Non-pigmented ciliary epithelial cell (primary cell): Measurements from ENCODE around the gene SETD1A.
"Not testable (repeated sequence)": the region's sequence is repeated elsewhere in the genome, so short reads cannot be mapped to it uniquely, and the experiment has no call there.

ENCODE experiments used
- DNase-seq: peaks from one replicate; pipeline ENCODE4 v3.0.0-alpha.2; 2010; ENCODE audit warnings: low read depth

Gene SETD1A

DNA sequence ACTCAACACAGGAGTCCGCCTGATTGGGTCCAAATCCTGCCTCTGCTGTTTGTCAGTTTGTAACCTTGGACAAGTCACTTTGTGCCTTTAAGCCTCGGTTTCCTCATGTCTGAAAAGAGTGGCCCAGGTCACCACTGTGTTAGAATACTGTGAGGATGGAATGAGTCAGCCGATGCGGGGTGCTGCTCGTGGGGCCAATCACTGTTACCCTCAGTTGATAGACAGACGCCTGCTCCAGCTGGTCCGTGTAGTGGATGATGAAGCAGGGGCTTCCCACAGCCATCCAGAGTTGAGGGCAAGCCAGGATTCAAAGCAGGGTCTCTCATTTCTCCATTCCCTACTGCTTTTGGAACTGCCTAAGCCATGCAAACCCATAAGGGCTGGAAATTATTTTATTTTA lies 28.4 kb upstream of the SETD1A start:
- no peak for DNase-seq

DNA sequence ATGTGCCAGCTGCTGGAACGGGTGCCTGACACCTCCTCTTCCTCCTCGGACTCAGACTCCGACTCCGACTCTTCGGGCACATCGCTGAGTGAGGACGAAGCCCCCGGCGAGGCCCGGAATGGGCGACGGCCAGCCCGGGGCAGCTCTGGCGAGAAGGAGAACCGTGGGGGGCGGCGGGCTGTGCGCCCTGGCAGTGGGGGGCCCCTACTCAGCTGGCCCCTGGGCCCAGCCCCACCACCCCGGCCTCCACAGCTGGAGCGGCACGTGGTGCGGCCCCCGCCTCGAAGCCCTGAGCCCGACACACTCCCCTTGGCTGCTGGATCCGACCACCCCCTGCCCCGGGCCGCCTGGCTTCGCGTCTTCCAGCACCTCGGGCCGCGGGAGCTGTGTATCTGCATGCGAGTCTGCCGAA lies 27.4 kb upstream of the SETD1A start:
- DNase-seq: no peak

DNA sequence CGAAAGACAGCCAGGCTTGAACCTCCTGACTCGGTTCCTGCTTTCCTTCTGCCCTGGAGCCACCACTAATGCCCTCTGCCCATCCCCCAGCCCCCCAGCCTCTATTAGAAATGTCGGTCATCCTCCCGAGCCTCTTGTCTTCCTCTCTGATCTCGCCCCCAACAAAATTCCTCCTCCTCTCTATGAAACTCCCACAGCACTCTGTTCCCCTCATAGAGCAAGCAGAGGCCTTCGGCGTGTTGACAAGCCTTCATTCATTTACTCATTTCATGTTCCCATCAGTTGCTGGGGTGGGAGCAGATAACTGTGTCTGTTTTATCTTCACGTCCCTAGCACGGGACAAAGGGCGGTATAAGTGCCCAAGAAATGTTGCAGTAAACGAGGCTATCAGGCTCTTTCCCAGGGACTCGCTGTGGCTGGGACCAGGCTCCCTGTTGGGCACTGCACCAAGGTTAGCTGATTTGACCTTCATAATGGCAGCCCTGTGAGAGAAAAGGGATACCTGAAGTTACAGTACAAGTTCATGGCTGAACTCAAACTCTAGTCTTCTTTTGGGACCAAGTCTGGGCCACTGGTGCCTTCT lies 26.4 kb upstream of the SETD1A start:
- no peak for DNase-seq

DNA sequence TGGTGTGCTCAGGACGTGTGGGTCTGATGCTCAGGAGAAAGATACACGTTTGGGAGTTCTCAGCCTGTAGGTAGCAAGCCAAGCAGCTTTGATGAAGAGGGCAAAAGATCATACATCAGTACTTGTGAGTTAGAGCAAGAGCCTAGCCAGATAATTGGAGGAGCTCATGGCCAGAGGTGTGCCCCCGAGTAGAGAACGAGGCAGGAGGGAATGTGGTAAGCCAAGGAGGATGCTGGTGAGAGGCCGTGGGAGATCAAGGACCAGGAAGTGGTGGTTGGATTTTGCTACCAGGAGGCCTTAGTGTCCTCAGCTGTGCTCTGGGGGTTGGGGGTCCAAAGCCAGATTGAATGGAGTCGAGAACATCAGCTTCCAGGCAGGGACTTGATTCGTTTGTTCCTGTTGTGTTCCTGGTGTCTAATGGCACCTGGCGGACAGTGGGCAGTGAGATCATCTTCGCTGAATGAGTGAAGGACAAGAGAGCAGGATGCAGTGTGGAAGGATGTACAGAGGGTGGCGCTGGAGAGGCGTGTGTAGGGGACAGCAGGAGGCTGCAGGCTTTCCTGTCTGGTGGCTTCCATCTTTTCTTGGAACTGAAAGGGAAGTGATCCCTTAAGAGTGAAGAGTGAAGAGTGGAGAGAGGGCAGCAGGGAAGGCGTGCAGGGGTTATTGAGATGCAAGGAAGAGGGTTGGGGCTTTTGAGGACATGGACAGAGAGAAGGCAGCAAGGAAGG lies 22.6 kb upstream of the SETD1A start:
- no peak for DNase-seq

DNA sequence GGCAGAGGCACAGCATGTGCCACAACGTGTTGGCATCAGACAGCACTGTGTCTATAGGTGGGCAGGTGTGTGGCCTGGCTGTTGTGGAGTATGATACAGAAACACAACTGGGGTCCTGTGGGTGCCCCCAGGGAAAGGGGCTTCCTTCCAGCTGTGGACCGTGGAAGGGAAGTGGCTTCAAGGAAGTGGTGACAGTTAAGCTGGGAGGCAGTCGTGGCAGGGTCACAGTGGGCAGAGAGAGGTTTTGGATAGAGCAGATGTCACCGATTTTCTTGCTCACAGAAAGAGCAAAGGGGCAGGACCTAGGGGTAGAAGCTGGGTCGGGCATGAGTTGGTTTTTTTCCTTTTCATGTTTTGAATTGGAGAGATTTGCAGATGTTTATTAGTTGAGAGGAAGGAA lies 19.9 kb upstream of the SETD1A start:
- DNase-seq: no peak

DNA sequence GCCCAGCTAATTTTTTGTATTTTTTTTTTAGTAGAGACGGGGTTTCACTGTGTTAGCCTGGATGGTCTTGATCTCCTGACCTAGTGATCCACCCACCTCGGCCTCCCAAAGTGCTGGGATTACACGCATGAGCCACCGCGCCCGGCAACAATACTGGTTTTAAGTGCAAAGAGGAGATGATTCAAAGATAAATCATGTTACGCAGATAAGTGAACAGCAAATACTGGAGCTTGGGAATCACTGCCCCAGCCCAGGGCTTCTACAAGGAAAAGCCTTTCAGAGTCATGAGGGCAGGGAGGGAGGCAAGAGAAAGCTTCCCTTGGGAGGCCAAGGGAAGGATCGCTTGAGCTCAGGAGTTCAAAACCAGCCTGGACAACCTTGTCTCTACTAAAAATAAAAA lies 18.0 kb upstream of the SETD1A start:
- not testable (repeated sequence) for DNase-seq

DNA sequence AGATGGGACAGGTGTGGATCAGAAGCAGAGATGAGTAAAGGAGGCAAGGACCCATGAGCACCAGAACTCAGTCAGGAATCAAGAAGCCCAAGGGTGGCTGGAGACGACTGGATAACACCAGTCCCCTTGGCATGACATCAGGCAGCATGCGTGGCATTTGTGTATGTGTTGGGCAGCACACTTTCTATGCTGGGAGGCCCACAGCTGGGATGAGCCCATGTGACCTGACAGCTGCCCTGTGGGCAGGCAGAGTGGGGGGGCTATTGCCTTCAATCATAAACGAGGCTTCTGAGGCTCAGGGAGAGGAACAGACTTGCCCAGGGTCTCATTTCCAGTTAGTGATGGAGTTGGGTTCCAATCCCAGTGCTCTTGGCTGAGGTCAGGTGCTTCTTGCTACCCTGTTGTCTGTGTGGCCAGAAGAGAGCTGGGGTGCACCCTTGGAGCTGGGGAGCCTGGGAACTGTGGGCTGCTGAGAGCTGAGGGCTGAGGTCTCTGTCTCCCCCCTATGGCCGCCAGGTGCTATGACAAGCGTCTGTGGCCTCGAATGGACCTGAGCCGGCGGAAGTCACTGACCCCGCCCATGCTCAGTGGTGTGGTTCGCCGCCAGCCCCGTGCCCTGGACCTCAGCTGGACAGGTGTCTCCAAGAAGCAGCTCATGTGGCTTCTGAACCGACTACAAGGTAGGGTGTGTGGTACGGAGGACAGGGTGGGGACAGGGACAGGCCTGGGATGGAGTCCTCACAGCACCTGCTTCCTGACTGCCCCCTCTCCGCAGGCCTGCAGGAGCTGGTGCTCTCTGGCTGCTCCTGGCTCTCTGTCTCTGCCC lies 15.7 kb upstream of the SETD1A start:
- DNase-seq: no peak

DNA sequence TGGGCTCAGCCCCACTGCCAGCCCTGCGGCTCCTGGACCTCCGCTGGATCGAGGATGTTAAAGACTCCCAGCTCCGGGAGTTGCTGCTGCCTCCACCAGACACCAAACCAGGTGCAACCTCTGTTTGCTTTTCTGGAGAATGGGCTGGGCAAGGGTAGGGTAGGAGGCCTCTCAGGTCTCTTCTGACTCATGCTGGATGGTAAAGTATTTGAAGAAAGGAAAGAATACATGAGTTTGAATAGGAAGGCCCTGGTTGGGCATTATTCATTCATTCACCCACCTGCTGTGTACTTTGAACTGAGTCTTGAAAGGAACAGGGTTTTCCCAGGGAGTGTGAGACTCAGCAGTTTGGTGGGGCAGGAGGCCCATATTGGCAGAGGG lies 15.1 kb upstream of the SETD1A start:
- no peak for DNase-seq

DNA sequence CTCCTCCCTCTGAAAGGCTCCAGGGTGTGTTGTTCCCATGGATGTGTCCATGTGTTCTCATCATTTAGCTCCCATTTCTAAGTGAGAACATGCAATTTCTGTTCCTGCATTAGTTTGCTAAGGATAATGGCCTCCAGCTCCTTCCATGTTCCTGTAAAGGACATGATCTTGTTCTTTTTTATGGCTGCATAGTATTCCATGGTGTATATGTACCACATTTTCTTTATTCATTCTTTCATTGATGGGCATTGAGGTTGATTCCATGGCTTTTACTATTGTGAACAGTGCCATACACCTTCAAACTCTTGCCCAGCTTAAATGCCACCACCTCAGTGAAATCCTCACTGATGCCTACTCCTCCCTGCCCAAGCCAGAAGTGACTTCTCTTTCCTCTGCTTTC lies 13.2 kb upstream of the SETD1A start:
- DNase-seq: no peak

DNA sequence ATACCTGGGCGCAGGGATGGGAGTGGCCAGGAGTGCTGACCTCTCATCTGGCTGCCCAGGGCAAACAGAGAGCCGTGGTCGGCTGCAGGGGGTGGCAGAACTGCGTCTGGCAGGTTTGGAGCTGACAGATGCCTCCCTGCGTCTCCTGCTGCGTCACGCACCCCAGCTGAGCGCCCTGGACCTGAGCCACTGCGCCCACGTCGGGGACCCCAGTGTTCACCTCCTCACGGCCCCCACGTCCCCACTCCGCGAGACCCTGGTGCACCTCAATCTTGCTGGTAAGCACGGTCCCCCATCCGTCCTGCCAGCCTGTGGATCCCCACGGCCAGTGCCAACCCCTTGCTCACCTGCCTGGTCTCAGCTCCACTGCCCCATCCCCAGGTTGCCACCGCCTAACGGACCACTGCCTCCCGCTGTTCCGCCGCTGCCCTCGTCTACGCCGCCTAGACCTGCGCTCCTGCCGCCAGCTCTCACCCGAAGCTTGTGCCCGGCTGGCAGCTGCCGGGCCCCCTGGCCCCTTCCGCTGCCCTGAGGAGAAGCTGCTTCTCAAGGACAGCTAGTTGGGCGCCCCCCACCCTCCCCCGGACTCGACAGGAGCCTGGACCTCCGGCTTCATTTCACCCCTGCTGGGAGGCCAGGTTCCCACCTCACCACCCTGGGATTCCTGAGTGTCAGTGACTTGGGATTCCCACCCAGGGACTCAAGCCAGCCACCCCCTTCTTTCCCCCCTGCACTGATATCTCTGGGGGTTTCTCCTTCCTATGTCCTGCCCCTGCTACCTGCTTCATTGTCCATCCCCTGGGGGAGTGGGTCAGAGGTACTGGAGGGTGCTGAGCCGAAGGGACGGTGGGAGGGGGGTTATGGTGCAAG lies 10.6 kb upstream of the SETD1A start:
- DNase-seq: no peak

DNA sequence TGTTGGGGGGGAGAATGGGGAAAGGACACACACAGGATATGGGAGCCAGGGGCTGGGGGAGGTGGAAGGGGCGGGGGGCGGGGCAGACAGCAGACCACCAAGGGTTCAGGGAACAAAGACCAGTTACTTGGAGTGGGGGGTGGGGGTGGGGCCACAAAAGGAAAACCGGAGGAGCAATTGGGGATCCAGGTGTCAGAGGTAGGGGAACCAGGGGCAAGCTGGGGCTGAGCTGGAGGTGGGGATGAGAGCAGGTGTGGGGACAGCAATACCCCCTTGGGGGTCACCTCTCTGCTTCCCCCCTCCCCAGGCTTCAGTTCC lies 10.1 kb upstream of the SETD1A start:
- no peak for DNase-seq

DNA sequence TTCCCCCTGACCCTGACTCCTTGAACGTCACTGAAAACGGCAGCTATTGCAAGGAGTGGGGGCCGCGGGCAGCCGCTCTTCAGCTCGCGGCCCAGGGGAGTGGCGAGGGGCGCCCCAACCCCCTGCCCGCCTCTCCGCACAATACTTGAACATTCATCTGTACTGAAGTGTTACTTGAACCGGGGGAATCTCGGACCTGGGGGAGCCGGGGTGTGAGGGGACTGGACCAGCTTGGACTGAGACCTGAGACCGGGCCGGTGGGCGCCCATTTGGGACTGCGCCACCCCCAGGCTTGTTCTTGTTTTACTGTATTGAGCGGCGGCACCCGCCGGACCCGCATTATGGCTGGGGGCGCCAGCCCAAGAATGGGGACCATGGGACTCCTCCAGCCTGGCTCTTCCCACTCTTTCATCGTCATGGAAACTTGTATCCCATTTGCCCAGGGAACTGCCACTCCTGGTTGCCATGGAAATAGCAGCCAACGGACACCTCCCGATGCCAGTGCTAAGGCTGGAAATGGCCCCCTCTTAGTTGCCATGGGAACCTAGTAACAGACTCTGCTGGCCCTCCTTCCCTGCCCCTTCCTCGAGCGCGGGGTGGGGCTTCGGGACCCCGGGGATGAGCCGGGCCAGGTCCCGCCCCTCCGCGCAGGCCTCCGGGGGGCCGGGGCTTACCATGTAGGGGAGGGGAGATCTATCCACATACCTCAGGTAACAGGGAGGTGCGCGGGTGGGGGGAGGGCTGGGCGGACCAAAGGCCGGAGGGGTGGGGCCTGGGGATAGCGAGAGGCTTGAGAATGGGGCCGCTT lies 9.5 kb upstream of the SETD1A start:
- DNase-seq: peak; percentile 94

DNA sequence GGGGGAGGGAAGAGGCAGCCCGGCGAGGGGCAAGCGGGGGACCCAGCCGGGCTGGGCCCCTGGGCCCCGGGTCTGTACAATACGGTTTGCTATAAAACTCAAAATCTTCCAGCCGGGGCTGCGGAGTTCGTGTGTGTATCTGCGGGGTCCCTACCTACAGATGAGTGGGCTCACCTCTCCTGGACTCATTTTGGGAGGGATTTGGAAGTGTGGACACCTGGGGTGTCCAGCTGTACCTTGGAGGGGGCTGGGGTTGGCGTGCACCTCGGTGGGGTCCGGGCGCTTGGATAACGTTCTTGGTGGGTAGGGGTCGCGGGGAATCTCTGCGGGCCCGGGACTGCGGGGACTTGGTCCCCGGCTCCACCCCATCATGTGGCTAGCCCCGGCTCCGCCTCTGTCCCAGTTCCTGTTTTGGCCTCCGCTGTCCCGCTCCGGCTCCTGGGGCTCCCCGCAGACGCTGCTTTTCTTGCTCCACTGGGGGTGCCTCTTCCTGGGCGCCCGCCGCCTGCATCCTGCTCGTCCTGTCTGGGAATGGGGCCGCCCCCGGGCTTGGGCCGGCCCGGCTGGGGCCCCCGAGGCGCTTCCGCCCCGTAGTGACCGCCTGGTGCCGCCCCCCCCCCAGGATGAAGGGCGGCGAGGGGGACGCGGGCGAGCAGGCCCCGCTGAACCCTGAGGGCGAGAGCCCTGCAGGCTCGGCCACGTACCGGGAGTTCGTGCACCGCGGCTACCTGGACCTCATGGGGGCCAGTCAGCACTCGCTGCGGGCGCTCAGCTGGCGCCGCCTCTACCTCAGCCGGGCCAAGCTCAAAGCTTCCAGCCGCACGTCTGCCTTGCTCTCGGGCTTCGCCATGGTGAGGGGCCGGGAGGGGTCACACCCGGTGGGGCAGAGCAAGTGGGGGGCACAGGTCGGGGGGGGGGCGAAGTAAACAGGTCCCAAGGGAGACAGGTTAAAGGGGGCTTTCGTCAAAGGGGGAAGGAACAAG lies 8.6 kb upstream of the SETD1A start, which contains the start of gene ORAI3:
TSS of gene ORAI3 (plus strand) at position 402 of the 983 bp plus-strand sequence. CDS start at position 624, 222 bp downstream.
- no peak for DNase-seq

DNA sequence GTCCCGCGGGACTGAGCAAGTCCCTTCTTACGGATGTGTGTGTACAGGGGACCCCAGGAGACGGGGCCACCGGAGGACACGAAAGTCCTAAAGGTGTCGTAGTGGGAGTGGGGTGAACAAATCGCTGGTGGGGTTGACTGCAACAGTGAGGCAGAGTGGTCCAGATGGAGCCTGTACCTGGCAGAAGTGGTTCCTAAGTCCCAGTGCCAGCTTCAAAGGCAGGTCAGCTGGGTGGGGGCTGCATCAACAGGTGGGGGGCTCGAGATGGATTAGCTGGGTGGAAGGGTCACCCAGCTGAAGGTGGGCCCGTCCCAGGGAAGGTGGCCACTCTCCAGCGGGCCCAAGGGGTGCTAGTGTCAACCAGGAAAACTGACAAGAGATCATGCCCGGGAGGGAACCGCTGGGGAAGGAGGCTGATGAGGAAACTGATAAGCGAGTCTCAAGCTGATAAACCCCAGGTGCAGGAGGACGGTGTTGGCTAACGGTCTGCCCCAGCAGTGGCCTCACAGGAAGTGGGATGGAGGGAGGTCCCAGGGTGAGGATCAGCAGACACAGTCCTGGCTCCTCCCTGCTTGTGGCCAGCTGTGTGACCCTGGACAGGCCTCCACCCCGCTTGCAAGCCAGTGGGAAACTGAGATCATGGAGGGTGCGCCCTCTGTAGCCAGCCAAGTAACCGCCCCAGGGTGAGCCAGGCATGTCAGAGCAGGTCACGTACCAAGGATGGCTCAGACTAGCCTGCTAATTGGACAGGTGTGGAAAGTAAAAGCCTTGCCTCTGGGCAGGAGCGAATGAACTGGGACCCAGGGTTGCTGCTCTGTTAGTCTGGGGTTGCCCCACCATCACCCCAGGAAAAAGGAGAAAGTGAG lies 7.7 kb upstream of the SETD1A start:
- no peak for DNase-seq

DNA sequence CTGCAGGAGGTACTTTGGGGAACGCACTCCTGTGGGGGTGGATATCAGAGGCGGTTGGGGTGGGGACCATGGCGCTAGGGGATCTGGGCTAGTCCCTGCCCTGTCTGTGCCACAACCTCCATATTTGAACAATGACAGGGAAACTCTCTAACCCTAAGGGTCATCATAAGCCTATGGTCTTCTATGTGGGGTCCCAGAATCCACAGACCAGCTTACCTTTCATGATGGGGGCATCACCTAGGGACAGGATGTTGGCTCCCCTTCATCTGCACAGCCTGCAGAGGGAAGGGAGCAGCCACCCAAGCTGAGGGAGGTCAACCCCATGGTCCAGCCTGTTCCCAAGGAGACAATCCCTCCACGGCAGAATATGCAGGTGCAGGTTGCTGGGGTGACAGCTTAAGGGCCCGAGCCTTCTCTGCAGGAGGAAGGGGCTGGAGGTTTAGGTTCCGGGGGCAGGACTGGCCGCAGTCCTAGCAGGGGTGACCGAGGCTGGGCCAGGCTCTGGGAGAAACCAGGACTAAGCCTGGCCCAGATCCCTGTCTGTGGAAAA lies 7.0 kb upstream of the SETD1A start:
- DNase-seq: no peak

DNA sequence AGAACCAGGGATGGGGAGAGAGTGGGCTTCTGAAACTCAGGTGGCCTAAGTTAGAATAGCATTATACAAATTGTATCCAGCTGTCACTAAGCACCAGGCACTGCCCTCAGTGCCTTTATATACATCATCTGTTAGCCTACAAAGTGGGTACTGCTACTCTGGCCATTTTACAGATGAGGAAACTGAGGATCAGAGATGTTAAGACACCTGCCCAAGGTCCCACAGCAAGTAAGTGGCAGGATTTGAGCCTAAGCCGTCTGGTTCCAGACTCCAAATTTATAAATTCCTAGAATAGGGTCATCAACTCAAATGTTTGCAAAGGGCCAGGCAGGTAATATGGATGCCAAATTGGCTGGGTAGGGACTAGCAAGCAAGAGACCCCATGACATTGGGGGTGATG lies 6.4 kb upstream of the SETD1A start:
- DNase-seq: no peak

DNA sequence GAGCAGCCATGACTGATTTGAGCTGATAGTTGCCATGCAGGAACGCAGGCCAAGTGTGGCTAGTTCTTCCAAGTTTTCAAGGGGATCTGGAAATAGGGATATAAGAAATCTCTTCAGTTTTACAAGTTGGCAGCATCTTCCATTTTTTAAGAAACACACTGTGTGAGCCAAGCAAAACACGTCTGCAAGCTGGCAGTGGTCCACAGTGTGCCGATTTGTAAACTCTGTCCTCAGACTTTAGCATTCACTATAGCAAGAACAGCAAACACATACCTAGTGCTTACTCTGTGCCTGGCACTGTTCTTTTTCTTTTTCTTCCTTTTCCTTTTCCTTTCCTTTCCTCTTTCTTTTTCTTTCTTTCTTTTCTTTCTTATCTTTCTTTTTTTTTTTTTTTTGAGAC lies 5.8 kb upstream of the SETD1A start:
- DNase-seq: no peak

DNA sequence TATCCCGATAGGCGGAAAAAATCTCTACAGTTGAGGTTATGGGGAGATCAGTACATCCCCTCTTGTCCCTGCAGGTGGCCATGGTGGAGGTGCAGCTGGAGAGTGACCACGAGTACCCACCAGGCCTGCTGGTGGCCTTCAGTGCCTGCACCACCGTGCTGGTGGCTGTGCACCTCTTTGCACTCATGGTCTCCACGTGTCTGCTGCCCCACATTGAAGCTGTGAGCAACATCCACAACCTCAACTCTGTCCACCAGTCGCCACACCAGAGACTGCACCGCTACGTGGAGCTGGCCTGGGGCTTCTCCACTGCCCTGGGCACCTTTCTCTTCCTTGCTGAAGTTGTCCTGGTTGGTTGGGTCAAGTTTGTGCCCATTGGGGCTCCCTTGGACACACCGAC lies 4.4 kb upstream of the SETD1A start:
- DNase-seq: no peak
